ENCODE data around the gene AFAP1. TPM values are rescaled to one million over a fixed set of nuclear protein-coding genes. Genes with fewer than 3 reads are reported as not detected.

AFAP1 gene
- total RNA-seq, 1 experiment from 2014 or later = 27.6 TPM

DNA sequence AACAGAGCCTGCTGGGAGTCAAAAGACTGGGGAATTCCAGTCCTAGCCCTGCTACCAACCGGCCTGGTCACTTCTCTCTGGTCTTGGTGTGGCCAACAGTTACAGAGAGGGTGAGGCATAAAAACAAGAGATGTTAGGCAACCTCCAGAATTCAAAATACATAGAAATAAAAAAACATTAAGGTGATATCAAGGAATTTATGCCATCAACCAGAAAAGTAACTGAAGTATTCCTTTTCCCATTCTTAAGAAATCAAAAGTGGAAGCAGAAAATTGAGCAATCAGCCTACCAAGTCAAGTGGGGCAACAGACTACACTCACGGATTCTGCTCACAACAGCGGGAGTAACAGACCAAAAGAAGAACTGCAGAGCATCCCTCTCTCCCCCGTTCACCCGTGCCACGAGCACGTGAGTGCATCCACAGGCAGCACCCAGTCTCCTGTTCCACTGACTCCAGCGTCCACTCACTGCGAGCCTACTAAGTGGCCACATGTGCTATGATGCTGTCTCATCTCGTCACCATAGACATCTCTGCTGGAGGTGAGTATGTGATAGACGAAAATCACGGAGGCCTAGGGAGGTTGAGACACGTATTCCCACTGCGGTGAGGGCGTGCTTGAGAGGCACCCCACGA, 29.3 kb downstream of the AFAP1 start:
- peaks cover 9% of the 10 kb centered on the region; the same call in 1 of the 2 replicates for H3K4me1 ChIP-seq
- Mint-ChIP-seq H3K27ac (ENCODE audit: unreplicated experiment) (no peak overlapping the region), H3K9me3 (ENCODE audit: unreplicated experiment) (no peaks in the 10 kb centered on the region), H3K27me3 (ENCODE audit: insufficient read depth, unreplicated experiment) (no peaks in the 10 kb centered on the region), H3K4me3 (ENCODE audit: unreplicated experiment) (no peak overlapping the region), H3K36me3 (ENCODE audit: insufficient read depth, unreplicated experiment) (peaks cover 6% of the 10 kb centered on the region), H3K4me1 (ENCODE audit: low read depth, unreplicated experiment) (peaks cover 13% of the 10 kb centered on the region)
- DNase-seq = no peak
- no peaks in the 10 kb centered on the region for H3K27me3 ChIP-seq (replicated peaks; ENCODE audit: control insufficient read depth, insufficient read depth, low read length)
- H3K4me3 ChIP-seq (ENCODE audit: low read depth, low read length) = no peak overlapping the region
- intact Hi-C loops (cut with micrococcal nuclease; ENCODE audit: unreplicated experiment) = no loop called here
- TF ChIP-seq, protein P1, sequence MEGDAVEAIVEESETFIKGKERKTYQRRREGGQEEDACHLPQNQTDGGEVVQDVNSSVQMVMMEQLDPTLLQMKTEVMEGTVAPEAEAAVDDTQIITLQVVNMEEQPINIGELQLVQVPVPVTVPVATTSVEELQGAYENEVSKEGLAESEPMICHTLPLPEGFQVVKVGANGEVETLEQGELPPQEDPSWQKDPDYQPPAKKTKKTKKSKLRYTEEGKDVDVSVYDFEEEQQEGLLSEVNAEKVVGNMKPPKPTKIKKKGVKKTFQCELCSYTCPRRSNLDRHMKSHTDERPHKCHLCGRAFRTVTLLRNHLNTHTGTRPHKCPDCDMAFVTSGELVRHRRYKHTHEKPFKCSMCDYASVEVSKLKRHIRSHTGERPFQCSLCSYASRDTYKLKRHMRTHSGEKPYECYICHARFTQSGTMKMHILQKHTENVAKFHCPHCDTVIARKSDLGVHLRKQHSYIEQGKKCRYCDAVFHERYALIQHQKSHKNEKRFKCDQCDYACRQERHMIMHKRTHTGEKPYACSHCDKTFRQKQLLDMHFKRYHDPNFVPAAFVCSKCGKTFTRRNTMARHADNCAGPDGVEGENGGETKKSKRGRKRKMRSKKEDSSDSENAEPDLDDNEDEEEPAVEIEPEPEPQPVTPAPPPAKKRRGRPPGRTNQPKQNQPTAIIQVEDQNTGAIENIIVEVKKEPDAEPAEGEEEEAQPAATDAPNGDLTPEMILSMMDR (IDR thresholded peaks at IDR 0.05; ENCODE audit: insufficient read depth in 1 of 2, low read depth in 1 of 2, low read length in 1 of 2, severe bottlenecking in 1 of 2, unreplicated experiment in 1 of 2) = no peak
- H3K9me3 ChIP-seq = no peaks in the 10 kb centered on the region
- CTCF ChIA-PET = no interaction called here
- no peaks in the 10 kb centered on the region for H3K36me3 ChIP-seq (ENCODE audit: control insufficient read depth, insufficient read depth, low read length)
- POLR2A ChIA-PET = no interaction called here
- BruUV-seq (replicated peaks) = no TSS peak

DNA sequence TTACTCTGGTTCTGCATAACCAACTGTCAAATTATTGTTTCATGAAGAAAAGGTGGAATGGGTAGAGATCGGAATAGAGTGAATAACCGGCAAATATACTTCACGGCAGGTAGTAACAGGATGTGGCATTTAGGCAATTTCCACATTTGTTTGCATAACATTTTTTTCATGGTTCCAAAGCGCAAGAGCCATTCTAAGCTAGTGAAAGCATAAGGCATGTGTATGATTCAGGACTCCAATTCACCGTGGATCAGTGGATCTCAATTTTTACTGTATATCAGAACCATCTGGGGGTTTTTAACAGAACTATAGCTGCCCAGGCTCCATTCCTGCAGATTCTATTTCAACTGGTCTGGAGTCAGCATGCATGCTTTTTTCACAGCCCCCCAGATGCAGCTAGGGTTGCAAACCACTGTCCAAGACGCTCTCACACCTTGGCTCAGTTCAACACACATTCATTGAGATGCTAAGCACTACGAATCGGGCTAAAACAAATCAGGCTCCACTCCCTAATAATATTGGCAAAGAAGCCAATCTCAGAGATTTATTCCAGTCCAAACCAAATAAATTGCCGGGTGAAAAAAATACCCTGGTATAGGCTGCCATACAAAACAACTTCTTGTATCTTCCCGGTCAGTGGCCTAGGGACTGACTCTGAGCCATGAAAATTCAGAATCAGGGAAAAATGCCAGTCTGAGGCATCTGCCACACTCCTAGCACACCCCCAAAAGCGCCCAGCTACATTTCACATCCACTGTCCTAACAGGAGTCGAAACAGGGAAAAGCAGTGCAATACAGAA, 30.0 kb downstream of the AFAP1 start:
- Histone ChIP-seq H3K9me3 (no peaks in the 10 kb centered on the region), H3K4me1 (peaks cover 9% of the 10 kb centered on the region; the same call in 1 of the 2 replicates), H3K36me3 (ENCODE audit: control insufficient read depth, insufficient read depth, low read length) (no peaks in the 10 kb centered on the region), H3K27me3 (replicated peaks; ENCODE audit: control insufficient read depth, insufficient read depth, low read length) (no peaks in the 10 kb centered on the region), H3K4me3 (ENCODE audit: low read depth, low read length) (no peak overlapping the region)
- Mint-ChIP-seq H3K9me3 (ENCODE audit: unreplicated experiment) (no peaks in the 10 kb centered on the region), H3K27ac (ENCODE audit: unreplicated experiment) (no peak overlapping the region), H3K27me3 (ENCODE audit: insufficient read depth, unreplicated experiment) (no peaks in the 10 kb centered on the region), H3K36me3 (ENCODE audit: insufficient read depth, unreplicated experiment) (no peaks in the 10 kb centered on the region), H3K4me3 (ENCODE audit: unreplicated experiment) (no peak overlapping the region), H3K4me1 (ENCODE audit: low read depth, unreplicated experiment) (peaks cover 13% of the 10 kb centered on the region)
- BruUV-seq (replicated peaks) = no TSS peak
- TF ChIP-seq, protein P1 (IDR thresholded peaks at IDR 0.05; ENCODE audit: insufficient read depth in 1 of 2, low read depth in 1 of 2, low read length in 1 of 2, severe bottlenecking in 1 of 2, unreplicated experiment in 1 of 2) = no peak
- POLR2A ChIA-PET = no interaction called here
- intact Hi-C loops (cut with micrococcal nuclease; ENCODE audit: unreplicated experiment) = no loop called here
- DNase-seq = no peak
- CTCF ChIA-PET = no interaction called here

DNA sequence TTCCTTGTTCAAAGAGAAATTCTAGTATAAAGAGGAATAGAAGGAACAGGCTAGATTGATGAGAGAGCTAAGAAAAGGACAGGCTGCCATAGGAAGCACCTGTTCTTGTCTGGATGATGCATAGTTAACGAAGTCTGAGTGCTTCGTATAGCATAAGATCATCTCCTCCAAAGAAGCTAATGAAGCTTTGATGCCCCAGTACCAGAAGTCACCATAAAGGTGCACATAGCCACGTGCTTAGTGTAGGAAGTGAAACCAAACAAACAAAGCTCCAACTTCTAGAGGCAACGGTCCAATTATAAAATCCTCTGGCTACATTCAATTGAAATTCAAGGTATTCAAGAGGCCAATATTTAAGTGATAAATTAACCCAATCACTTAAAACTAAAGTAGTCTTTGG, 31.0 kb downstream of the AFAP1 start:
- ChIA-PET POLR2A (no interaction called here), CTCF (interaction anchor here (0.6 kb wide), 1 partner anchor 13 kb away, joined by 5 read pairs; no protein-coding TSS in a partner anchor)
- intact Hi-C loops (cut with micrococcal nuclease; ENCODE audit: unreplicated experiment) = no loop called here
- H3K36me3 ChIP-seq (ENCODE audit: control insufficient read depth, insufficient read depth, low read length) = no peaks in the 10 kb centered on the region
- Mint-ChIP-seq H3K36me3 (ENCODE audit: insufficient read depth, unreplicated experiment) (no peaks in the 10 kb centered on the region), H3K4me1 (ENCODE audit: low read depth, unreplicated experiment) (peaks cover 13% of the 10 kb centered on the region), H3K27ac (ENCODE audit: unreplicated experiment) (no peak overlapping the region), H3K27me3 (ENCODE audit: insufficient read depth, unreplicated experiment) (no peaks in the 10 kb centered on the region), H3K4me3 (ENCODE audit: unreplicated experiment) (no peak overlapping the region), H3K9me3 (ENCODE audit: unreplicated experiment) (no peaks in the 10 kb centered on the region)
- DNase-seq = no peak
- no TSS peak for BruUV-seq (replicated peaks)
- no peaks in the 10 kb centered on the region for H3K27me3 ChIP-seq (replicated peaks; ENCODE audit: control insufficient read depth, insufficient read depth, low read length)
- H3K4me3 ChIP-seq (ENCODE audit: low read depth, low read length) = no peak overlapping the region
- H3K4me1 ChIP-seq = peaks cover 9% of the 10 kb centered on the region; the same call in 1 of the 2 replicates
- TF ChIP-seq, protein P1 (IDR thresholded peaks at IDR 0.05; ENCODE audit: insufficient read depth in 1 of 2, low read depth in 1 of 2, low read length in 1 of 2, severe bottlenecking in 1 of 2, unreplicated experiment in 1 of 2) = no peak
- no peaks in the 10 kb centered on the region for H3K9me3 ChIP-seq

Measured in Caco-2 (cell line).